Myocyte (in vitro differentiated cells): ENCODE results near the gene SLC24A4. TPM values are rescaled to one million over a fixed set of nuclear protein-coding genes. Genes with fewer than 3 reads are reported as not detected.

Experiments used
- DNase-seq: peaks from one replicate; pipeline ENCODE4 v3.0.0-alpha.2; 2012; ENCODE audit warnings: low read depth
- total RNA-seq: library from RNA; depleted of rRNA; stranded (reverse); fragments of >200 nt; gene quantifications from 2 replicates; pipeline ENCODE4 v1.2.3, GENCODE V29; 2014

SLC24A4 gene
- total RNA-seq, 1 donor from 2014 or later = not detected

- DNase-seq = no peak
Measured at GRCh38 chr14:92366237-92366636, 43.3 kb downstream of the SLC24A4 start.

- no peak for DNase-seq
Measured at GRCh38 chr14:92368001-92368400, 45.0 kb downstream of the SLC24A4 start.

GRCh38 chr14:92369097-92369496 lies 46.1 kb downstream of the SLC24A4 start:
- no peak for DNase-seq

GRCh38 chr14:92372230-92372629 lies 49.3 kb downstream of the SLC24A4 start:
- no peak for DNase-seq

GRCh38 chr14:92373336-92373735 lies 50.4 kb downstream of the SLC24A4 start:
- DNase-seq = no peak

GRCh38 chr14:92380131-92380530 lies 57.2 kb downstream of the SLC24A4 start:
- no peak for DNase-seq

- no peak for DNase-seq
Measured at GRCh38 chr14:92380582-92380981, 57.6 kb downstream of the SLC24A4 start.

- no peak for DNase-seq
Measured at GRCh38 chr14:92382677-92383076, 59.7 kb downstream of the SLC24A4 start.

GRCh38 chr14:92383805-92384204 lies 60.8 kb downstream of the SLC24A4 start:
- DNase-seq = no peak

- DNase-seq = no peak
Measured at GRCh38 chr14:92384461-92385133, 61.6 kb downstream of the SLC24A4 start.

GRCh38 chr14:92385561-92385960 lies 62.6 kb downstream of the SLC24A4 start:
- DNase-seq = no peak

- no peak for DNase-seq
Measured at GRCh38 chr14:92386165-92386564, 63.2 kb downstream of the SLC24A4 start.

- DNase-seq = no peak
Measured at GRCh38 chr14:92386637-92387036, 63.7 kb downstream of the SLC24A4 start.

GRCh38 chr14:92387578-92387977 lies 64.6 kb downstream of the SLC24A4 start:
- no peak for DNase-seq

- no peak for DNase-seq
Measured at GRCh38 chr14:92389598-92390158, 66.7 kb downstream of the SLC24A4 start.

GRCh38 chr14:92391726-92392125 lies 68.8 kb downstream of the SLC24A4 start:
- no peak for DNase-seq

GRCh38 chr14:92392711-92393110 lies 69.7 kb downstream of the SLC24A4 start:
- DNase-seq = no peak

GRCh38 chr14:92397150-92397952 lies 74.4 kb downstream of the SLC24A4 start:
- DNase-seq = peak; percentile 9

GRCh38 chr14:92397953-92398564 lies 75.1 kb downstream of the SLC24A4 start:
- no peak for DNase-seq

GRCh38 chr14:92398888-92399636 lies 76.1 kb downstream of the SLC24A4 start:
- DNase-seq = no peak
